HepG2 (cell line): ENCODE measurements around the gene ARHGAP9. TPM values are rescaled to one million over a fixed set of nuclear protein-coding genes. Genes with fewer than 3 reads are reported as not detected.

Source experiments
- FOXA3 ChIP-seq: IDR thresholded peaks from 2 replicates; pipeline ENCODE4 v1.6.1; 2016; ENCODE audit warnings: missing genetic modification reagents, missing compliant biosample characterization
- HMGXB4 ChIP-seq, 2 experiments: sonication (generic) in 1 of 2; formaldehyde crosslinking in 1 of 2; IDR thresholded peaks; 2 replicates each; pipeline versions ENCODE4 v1.4.0 to v1.6.1; 2018 to 2020; ENCODE audit warnings: missing genetic modification reagents in 2 of 2, borderline replicate concordance in 1 of 2, low read depth in 1 of 2, mild to moderate bottlenecking in 1 of 2, missing biosample characterization in 1 of 2
- IKZF4 ChIP-seq: sonication (generic); formaldehyde crosslinking; IDR thresholded peaks from 2 replicates; pipeline ENCODE4 v1.5.1; 2020; ENCODE audit warnings: borderline replicate concordance, mild to moderate bottlenecking, low read depth, missing genetic modification reagents; ENCODE audit errors: not compliant biosample characterization
- KDM1A ChIP-seq: IDR thresholded peaks from 2 replicates; pipeline ENCODE4 v1.6.1; 2016; ENCODE audit warnings: missing compliant biosample characterization
- MAFK ChIP-seq, 2 experiments: IDR thresholded peaks in 1 of 2; conservative IDR thresholded peaks in 1 of 2; 2 replicates each; pipeline ENCODE4 v1.6.1; 2011; ENCODE audit warnings: improper control_type of control experiment in 2 of 2, low read length in 2 of 2
- SMARCC2 ChIP-seq: fragments of 450-650 bp; IDR thresholded peaks from 2 replicates; pipeline ENCODE4 v1.6.1; 2017; ENCODE audit warnings: antibody characterized with exemption, mild to moderate bottlenecking
- SNRNP70 ChIP-seq: fragments of 200-400 bp; formaldehyde crosslinking; IDR thresholded peaks from 2 replicates; pipeline ENCODE4 v1.6.1; 2017; ENCODE audit warnings: mild to moderate bottlenecking, low read depth, low read length, moderate library complexity
- THAP7 ChIP-seq: sonication (generic); formaldehyde crosslinking; IDR thresholded peaks from 2 replicates; pipeline ENCODE4 v1.8.1; 2023; ENCODE audit warnings: mild to moderate bottlenecking, missing genetic modification reagents
- TIGD3 ChIP-seq: sonication (generic); formaldehyde crosslinking; IDR thresholded peaks from 2 replicates; pipeline ENCODE4 v1.5.1; 2020; ENCODE audit warnings: mild to moderate bottlenecking, missing genetic modification reagents, borderline replicate concordance
- ZBTB40 ChIP-seq, 2 experiments: fragments of 450-650 bp in 1 of 2; sonication (generic) in 1 of 2; formaldehyde crosslinking in 1 of 2; IDR thresholded peaks; 2 replicates each; pipeline versions ENCODE4 v1.6.1 to v1.8.0; 2016 to 2022; ENCODE audit warnings: antibody characterized with exemption in 1 of 2, mild to moderate bottlenecking in 1 of 2, missing genetic modification reagents in 1 of 2
- ZNF101 ChIP-seq: sonication (generic); formaldehyde crosslinking; IDR thresholded peaks from 2 replicates; pipeline ENCODE4 v1.4.0; 2020; ENCODE audit warnings: mild to moderate bottlenecking, low read depth, missing genetic modification reagents, borderline replicate concordance
- ZNF367 ChIP-seq: sonication (generic); formaldehyde crosslinking; IDR thresholded peaks from 2 replicates; pipeline ENCODE4 v1.4.0; 2020; ENCODE audit warnings: missing genetic modification reagents, borderline replicate concordance
- ZNF576 ChIP-seq: sonication (generic); formaldehyde crosslinking; IDR thresholded peaks from 2 replicates; pipeline ENCODE4 v1.4.0; 2020; ENCODE audit warnings: mild to moderate bottlenecking, missing genetic modification reagents
- ZNF879 ChIP-seq: sonication (generic); formaldehyde crosslinking; IDR thresholded peaks from 2 replicates; pipeline ENCODE4 v1.8.1; 2023; ENCODE audit warnings: missing genetic modification reagents
- polyA plus RNA-seq, 8 experiments: library from polyadenylated mRNA; depleted of rRNA in 3 of 8; stranded (reverse) in 7 of 8; unstranded in 1 of 8; fragments of >200 nt; fragmentation: Illumina TruSeq in 4 of 8; extraction: Trizol in 4 of 8; gene quantifications; 2 replicates each; pipeline versions ENCODE4 v1.2.1 to v1.2.3, GENCODE V29; 2011 to 2016; ENCODE audit warnings: low read depth in 4 of 8, missing spikeins in 1 of 8, mixed read lengths in 1 of 8; ENCODE audit not compliant: insufficient read depth in 1 of 8
- total RNA-seq, 5 experiments: library from RNA; depleted of rRNA; stranded (reverse); fragments of >200 nt; fragmentation: Illumina TruSeq; extraction: Trizol; gene quantifications; 2 replicates each; pipeline ENCODE4 v1.2.3, GENCODE V29; 2016; ENCODE audit warnings: low read depth in 1 of 5

ARHGAP9 gene
- total and polyA plus RNA-seq, 2 of the 13 experiments (the other 11 are each of a cell fraction or from before 2014, with no cell fraction given): 0.18 to 1.2 TPM

GRCh38 chr12:57454566-57455373 lies 24.9 kb downstream of the ARHGAP9 start, which contains the start of gene INHBE (continued):
- TF ChIP-seq SNRNP70 (no peak), SMARCC2 (no peak), KDM1A (CRISPR knock-in tag) (peak; percentile 75; the same call in 1 of the 2 replicates), ZNF879 (CRISPR knock-in tag) (no peak), THAP7 (CRISPR knock-in tag) (no peak), ZNF367 (CRISPR knock-in tag) (no peak), FOXA3 (CRISPR knock-in tag) (peak; percentile 75), HMGXB4 (CRISPR knock-in tag; IDR thresholded peaks at IDR 0.05; ENCODE audit: borderline replicate concordance in 1 of 2, low read depth in 1 of 2) (peak; percentile 39 to 76; a peak in 3 of 4 replicates), IKZF4 (peak; percentile 43), MAFK (conservative IDR thresholded peaks at IDR 0.05 in 1 of 2, IDR thresholded peaks at IDR 0.05 in 1 of 2; ENCODE audit: low read length in 2 of 2) (no peak), ZBTB40 (IDR thresholded peaks at IDR 0.05) (no peak), ZBTB40 (CRISPR knock-in tag; IDR thresholded peaks at IDR 0.05) (no peak; the same call in 1 of the 2 replicates), ZNF576 (CRISPR knock-in tag) (no peak), ZNF101 (no peak), TIGD3 (CRISPR knock-in tag) (no peak)
